HG03159 (cell line): ENCODE data around the gene CCNY.

Source experiments
- ATAC-seq: cut with Tn5 transposase; IDR thresholded peaks from one replicate; pipeline ENCODE4 v1.9.1; 2021; ENCODE audit warnings: mild to moderate bottlenecking, moderate library complexity; ENCODE audit not compliant: unreplicated experiment

CCNY gene

GRCh38 chr10:35379226-35380137, 43.2 kb downstream of the CCNY start:
- peak; percentile 78 for ATAC-seq

DNA sequence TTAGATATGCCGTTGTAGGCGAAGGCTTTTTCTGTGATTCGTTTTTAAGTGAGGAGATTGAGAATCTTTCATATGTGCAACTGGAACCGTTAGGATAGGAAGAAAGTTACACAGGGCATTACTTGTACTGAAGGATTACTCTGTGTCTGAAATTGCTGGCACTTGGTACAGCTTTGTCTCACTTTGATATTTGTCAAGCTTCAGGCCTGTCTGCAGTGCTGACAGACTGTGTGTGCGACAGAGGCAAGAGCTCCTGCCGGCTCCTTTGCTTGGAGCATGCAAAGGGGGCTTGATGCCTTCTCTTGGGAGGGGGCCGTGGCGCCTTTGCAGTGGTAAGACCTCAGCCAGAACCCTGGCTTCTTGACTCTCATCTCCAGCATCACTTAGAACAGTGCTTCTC, 45.8 kb downstream of the CCNY start:
- no peak for ATAC-seq

- ATAC-seq, result no peak
These were observed 48.1 kb downstream of the CCNY start for GRCh38 chr10:35384265-35384868.

- no peak for ATAC-seq
These were observed 50.4 kb downstream of the CCNY start for GRCh38 chr10:35386594-35387174.

DNA sequence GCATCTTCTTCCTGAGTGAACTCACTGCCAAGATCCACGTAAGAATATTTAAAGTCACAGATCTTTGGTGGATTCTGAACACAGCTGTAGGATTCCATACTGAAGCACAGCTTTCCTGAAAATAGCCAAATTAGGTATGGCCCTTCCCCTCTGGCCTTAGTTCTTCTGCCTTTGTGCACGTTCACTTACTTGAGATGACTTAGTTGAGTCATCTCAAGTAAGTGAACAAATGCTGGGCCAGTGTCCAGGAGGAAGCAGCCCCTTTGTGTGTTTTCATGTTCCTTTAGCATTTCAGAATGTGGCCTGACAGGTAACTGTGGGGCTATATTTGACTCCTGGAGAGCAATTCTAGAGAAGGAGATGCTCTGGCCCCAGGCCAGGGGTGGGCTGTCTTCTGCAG, 51.5 kb downstream of the CCNY start:
- ATAC-seq, result peak; percentile 88

DNA sequence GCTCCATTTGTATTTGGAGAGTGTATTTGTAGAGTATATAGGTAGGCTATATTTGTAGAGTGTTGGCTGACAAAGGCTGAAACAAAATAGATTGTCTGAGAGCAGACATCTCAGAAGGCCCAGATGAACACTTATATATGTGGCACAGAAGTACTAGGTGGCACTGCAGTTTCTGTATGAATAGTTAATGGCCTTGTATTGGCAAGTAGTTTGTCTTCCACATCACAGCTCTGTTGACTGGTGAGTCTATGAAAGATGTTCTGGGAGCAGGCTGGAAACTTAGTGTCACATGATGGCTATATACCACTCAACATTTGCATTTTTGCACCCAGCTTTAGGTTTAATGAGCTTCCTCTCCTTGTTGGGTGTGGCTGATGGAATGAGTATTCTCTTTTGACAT, 51.9 kb downstream of the CCNY start:
- ATAC-seq, result peak; percentile 46

DNA sequence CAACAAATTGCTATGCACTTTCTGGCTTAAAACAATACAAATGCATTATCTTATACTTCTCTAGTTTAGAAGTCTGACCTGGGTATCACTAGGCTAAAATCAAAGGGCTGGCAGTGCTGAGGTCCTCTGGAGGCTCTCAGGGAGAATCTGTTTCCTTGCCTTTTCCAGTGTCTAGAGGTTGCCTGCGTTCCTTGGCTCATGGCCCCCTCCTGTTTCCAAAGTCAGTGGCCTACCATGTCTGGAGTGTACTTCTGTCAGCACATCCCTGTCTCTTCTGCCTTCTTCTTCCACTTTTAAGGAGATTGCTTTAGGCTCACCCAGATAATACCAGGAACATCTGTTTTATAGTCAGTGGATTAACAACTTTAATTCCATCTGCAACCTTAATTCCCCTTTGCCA, 52.4 kb downstream of the CCNY start:
- no peak for ATAC-seq

GRCh38 chr10:35390161-35390840, 54.0 kb downstream of the CCNY start:
- ATAC-seq, result no peak

DNA sequence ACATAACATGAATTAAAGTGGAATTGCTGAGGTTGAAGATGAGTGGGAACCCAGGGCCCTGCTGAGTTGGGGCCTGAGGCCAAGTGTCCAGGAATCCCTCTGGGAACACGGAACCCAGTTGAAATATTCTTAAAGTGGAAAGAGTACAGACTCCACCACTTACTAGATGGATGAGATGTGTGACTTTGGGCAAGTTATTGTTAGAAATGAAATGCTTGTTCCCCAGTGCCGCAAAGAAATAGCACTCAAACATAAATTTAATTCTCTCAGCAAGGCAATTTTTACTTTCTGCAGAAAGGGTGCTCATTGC, 54.5 kb downstream of the CCNY start:
- no peak for ATAC-seq

GRCh38 chr10:35391153-35391953, 55.0 kb downstream of the CCNY start:
- ATAC-seq, result no peak

- no peak for ATAC-seq
These were observed 55.6 kb downstream of the CCNY start for GRCh38 chr10:35391954-35392262.

DNA sequence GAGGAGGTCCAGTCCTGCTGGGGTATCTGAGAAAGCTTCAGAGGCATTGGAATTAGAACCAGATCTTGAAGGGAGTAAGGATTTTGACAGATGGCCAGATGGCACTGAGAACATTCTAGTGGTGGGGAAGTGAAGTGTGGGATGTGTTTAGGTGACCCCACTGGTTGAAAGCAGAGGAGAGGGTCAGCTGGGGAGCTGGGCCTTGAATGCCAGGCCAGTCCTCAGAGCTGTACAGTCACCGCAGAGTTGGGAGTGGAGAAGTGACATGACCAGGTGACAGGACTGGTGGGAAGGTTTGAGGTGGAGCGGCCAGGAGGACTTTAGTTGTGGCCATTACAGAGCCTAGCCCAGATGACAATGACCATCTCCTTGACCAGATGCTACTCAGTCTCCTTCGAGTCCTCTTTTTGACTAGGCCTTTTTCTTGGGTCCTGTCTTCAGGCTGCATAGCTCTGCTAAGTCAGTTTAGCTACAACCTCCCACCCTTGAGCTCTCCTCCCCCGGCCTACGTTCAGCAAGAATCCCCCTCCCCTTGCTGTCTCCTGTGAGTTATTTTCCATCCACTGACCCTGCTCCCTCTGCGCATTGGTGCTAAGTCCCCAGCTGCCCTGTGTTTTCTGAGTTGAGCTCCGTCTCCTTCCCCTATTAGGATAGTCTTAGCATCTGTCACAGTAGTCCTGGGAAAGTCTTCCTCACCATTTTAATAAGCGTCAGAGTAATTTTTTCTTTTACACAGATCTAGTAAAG, 56.3 kb downstream of the CCNY start:
- ATAC-seq, result no peak

DNA sequence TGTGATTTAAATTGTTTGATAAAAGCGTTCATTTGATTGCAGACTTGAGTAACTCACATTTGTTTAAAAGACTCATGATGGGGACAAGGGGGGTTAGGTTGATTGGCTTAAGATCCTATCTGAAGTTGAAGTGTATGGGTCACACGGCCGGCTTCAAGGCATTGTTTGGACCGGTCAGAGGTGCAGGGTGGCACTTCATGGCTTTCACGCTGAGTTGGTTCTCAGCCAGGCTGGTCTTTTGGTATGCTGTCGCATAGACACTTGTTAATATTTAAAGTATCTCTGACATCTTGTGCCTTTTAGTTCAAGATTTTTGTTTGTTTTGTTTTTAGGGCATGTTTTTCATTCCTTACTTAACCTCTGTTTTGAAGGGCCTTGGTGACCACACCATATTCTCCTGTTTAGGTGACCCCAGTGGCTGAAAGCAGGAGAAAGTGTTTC, 58.1 kb downstream of the CCNY start:
- no peak for ATAC-seq

GRCh38 chr10:35394934-35395333, 58.6 kb downstream of the CCNY start:
- no peak for ATAC-seq

DNA sequence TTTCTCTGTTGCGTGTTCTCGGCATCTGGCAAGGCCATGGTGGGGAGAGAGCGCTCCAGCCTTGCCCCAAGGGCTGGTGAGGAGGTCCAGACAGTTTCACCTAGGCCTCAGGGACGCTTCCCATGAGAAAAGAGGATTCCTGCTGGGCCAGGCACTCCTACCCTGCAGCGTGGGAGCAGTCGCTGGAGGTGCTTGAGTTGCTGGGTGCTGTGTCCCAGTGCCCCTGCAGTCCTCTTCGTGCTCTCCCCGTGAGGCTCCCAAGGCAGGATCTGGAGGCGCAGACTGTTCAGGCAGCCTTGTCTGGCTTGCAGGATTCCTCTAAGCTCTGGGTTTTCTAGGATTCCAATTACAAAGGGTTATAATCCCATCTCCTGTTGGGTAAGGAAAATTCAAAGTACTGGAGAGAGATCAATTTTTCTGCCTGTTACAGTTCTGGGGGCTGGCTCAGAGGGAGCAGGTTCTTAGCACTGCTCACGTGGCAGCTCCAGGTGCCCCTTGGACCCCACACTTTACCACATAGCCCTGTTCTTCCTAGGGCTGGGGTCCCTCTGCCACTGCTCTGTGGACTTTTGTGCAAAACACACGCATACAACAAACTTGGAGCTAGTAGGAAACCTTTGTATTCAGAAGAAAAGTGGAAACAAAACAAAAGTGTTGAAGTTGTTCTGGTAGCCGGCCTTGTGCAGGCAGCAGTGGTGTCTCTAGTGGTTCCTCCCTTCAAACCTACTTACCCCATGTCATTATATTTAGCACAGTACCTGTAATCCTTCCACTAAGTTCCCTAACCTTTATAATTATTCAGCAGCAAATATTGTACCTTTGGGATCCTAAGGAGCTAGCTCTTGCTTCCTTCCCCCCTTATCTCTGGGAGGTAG, 60.5 kb downstream of the CCNY start:
- no peak for ATAC-seq

DNA sequence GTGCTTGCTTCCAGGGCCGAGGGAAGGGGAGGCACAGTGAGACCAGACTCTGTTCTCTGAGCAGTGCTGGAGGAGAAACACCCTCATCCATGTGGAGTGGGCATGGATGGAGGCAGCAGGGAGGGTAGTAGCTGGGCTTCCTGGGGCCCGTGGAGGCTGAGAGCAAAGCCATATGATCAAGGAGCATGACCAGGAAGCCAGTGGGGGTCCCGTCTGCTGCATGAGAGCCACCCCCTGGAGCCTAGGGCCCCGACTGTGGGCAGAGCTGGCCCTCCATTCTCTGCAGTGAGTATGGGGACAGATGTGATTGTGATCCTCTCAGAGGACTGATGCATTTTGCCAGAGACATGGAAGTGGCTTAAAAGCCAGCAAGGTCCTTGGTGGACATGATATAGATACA, 61.6 kb downstream of the CCNY start:
- no peak for ATAC-seq

DNA sequence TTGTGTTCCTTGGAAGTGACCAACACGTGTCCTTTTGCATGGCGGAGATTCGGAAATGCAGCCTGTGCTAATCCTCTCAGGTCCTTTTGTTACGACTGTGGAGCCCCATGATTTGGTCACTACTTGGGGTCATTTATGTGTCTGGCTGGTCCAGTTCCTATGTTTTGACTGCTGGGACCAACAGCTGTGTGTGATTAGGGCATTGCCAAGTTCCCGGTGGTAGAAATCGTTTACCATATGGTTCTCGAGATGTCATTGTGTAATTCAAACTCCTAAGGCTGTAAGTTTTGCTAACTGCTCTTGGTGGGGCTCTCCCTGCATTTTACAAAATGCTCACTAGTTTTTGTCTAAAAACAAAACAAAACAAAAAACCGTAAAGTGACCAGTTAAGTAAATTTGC, 62.0 kb downstream of the CCNY start:
- no peak for ATAC-seq

DNA sequence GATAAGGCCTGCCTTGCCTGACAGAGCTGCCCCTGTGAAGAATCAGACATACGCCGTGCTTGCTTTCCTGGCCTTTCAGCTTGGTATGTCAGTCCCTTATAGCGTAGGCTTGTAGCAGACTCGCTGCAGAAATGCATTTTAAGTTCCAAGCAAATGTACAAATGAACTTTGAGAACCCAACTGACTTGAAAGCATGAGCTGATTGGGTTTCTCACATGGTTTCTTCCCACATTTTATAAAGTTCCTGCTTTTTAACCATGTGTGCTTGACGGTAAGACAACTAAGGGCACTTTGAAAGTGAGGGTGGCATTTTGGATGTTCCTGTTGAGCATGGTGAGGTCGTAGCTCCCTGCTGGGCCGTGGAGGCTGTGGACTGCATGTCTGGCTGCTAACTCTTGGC, 62.6 kb downstream of the CCNY start:
- ATAC-seq, result no peak

- no peak for ATAC-seq
These were observed 63.2 kb downstream of the CCNY start for GRCh38 chr10:35399414-35400009.
